Posterior vena cava (tissue), 2 donors: ENCODE results near the gene RALGAPB. TPM values are rescaled to one million over a fixed set of nuclear protein-coding genes. Genes with fewer than 3 reads are reported as not detected.
"Not testable (repeated sequence)": the region's sequence is repeated elsewhere in the genome, so short reads cannot be mapped to it uniquely, and the experiment has no call there.

Experiments used
- DNase-seq: peaks from one replicate; pipeline ENCODE4 v3.0.0-alpha.2; 2020; ENCODE audit warnings: low spot score
- intact Hi-C, 2 donors: fragments of 100-400 bp; cut with DNase I; formaldehyde crosslinking; loops; one replicate each; pipeline versions ENCODE4 v1.14.1 to v1.14.2; 2022 to 2023
- long read RNA-seq, 2 donors: library from polyadenylated mRNA; unstranded; transcript quantifications; one replicate each; pipeline ENCODE4 v2.0.0, GENCODE V29; 2020 to 2021
- total RNA-seq, 2 donors: library from RNA; stranded (reverse); fragmentation: NEBNext Ultra II Directional; extraction: Animal tissue kit (Norgen Biotek cat#: 25700); gene quantifications; one replicate each; pipeline ENCODE4 v1.2.1, GENCODE V29; 2021
- donor health status: DM: yes; HTN: yes; CAD: no.
- donor health status: DM: yes; HTN: yes; CAD: no.

The RALGAPB gene
- 10 to 100 TPM; 29.7 to 33.5 TPM for total RNA-seq
- long read RNA-seq, donor 1, full-length matches to known transcripts, result 1 of 9 reads
- long read RNA-seq, donor 1, partial matches to known transcripts, result 4 of 9 reads
- long read RNA-seq, donor 1, other reads (novel, unspliced or antisense), result 4 of 9 reads
- long read RNA-seq, donor 2, partial matches to known transcripts, result 2 of 5 reads
- long read RNA-seq, donor 2, other reads (novel, unspliced or antisense), result 3 of 5 reads

GRCh38 chr20:38472513-38473366 lies at the start of gene RALGAPB:
TSS of gene RALGAPB (plus strand) at chr20:38472843. CDS start at chr20:38488433, 15,590 bp downstream.
- peak; percentile 100 for DNase-seq
- intact Hi-C loops, result no loop called here

DNA sequence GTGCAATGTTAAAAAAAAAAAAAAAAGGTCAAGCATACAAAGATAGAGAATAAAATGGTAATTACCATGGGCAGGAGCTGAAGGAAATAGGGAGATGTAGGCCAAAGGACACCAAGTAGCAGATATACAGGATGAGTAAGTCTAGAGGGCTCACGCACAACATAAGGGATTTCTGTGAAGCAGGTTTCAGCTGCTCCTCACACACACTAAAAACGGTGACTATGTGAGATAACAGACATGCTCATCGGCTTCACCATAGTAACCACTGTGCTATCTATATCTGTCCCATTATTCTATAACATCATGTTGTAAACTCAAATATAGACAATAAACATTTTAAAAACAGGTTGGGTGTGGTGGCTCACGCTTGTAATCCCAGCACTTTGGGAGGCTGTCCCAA lies 49.1 kb upstream of the RALGAPB start:
- intact Hi-C loops, result no loop called here
- DNase-seq, result no peak

DNA sequence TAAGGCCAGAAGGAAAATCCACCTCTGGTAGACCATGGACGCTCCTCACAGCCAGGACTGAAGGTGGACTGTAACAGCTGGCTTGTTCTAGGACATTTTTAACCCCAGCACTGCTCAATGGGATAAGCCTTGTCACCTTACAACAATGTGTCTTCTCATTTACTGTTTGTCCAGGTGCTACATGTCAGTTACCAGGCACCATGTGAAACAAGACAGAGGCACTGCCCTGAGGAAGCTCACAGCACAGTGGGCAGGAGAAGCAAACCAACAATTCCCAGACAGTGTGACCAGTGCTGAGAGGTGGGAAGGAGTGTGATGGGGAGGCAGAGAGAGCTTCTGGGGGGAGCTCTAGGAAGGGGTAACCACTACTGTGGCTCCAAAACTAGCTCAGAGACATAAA lies 48.2 kb upstream of the RALGAPB start:
- intact Hi-C loops, result no loop called here

DNA sequence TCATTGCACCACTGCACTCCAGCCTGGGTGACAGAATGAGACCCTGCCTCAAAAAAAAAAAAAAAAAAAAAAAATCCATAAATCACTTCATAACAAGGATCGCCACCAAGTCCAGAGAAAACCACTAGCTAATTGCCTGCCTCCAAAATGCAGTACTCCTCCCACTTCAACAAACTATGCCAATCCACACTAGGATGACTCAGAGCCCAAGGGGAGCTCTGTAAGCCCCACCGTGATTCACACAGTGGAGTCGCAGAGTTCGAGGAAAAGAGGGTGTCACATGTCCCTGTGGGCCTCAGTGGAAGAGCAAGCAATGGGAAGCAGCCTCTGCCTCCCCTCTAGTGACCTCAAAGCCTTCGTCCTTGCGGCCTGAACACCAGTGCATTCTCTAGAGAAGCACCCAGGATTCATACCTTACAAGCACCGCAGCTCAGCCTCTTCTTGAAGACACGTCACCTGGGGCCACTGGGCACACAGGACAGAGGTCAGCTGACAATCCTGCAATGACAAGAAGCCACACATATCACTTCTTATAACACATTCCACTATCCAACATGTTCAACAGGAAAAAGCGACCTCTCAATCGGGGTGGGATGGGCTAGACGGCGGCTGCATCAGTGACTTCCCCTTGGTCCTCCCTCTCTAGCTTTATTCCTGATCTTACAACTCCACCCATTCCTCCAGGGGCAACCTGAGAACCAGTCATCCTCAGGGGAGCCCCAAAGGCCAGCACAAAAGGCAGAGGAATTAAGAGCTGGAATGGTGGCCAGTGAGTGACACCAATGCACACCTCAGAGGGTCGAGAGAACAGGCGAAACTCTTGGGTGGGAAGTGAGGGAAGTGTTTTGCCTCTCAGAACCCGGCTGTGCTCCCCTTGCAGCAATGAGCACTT lies 46.4 kb upstream of the RALGAPB start:
- DNase-seq, result no peak
- intact Hi-C loops, result no loop called here

More for the DNA sequence above, 48.2 kb upstream of the RALGAPB start:
- DNase-seq, result no peak

DNA sequence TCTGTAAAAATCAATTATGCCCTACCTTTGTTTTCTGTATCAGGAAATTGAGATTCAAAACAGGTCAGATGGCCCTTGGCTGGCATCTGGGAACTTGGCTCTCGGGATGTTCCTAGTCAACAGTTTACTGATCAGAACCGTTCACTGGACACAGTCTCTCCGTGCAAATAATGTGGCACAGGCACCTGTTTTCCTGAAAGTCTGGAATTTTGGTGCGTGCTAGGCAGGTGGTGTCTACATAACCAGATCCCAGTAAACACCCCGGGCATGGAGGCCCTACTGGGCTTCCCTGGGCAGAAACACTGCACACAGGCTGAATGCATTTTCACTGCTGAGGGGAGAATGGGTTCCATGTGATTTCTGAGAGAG lies 45.0 kb upstream of the RALGAPB start:
- no peak for DNase-seq
- intact Hi-C loops, result no loop called here

DNA sequence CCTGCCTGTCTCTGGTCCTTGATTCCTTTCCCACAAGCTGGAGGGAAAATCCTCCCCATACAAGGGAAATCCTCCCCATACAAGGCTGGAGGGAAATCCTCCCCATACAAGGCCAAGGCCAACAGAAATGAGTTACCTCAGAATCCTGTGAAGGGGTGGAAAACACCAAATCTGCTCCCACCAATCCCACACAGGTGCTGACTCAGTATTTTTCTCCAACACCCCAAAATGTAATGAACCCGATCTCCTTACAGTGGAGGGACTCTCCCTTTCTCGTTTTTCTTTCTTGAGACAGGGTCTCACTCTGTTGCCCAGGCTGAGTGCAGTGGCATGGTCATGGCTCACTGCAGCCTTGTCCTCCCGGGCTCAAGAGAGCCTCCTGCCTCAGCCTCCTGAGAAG lies 43.8 kb upstream of the RALGAPB start:
- DNase-seq, result no peak
- intact Hi-C loops, result no loop called here

- intact Hi-C loops, result no loop called here
- DNase-seq, result no peak
Measured at GRCh38 chr20:38429301-38429700, 43.3 kb upstream of the RALGAPB start.

DNA sequence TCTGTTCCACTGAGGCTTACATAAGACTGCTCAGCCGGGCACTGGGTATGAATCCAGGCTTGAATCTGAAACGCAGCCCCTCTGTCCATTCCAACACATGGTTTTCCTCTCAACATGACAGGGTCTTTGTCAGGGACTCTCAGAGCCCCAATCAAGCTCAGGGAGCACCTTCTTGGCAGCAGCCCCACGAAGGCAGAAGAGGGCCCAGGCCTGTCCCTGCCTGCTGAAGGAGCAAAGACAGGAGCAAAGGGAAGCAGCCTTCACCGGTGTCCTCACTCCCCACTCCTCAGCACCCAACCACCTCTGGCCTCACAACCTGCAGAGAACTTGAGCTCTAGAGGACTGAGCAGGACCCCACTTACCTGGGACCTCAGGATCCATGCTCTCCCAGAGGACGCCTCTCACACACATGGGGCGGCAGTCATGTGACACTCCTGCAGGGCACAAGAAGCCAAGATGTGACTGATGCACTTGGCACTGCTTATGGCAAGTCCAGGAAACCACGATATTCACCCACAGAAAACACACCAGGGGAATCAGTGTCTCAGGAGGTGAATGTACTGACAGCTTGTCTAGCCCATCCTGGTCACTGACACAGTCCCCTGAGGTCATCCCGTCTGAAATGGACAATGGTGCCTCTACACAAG lies 41.8 kb upstream of the RALGAPB start:
- intact Hi-C loops, result no loop called here
- no peak for DNase-seq

- DNase-seq, result no peak
- intact Hi-C loops, result no loop called here
Measured at GRCh38 chr20:38432292-38432691, 40.4 kb upstream of the RALGAPB start.

- DNase-seq, intact Hi-C loops: not testable (repeated sequence)
Measured at GRCh38 chr20:38432870-38433269, 39.8 kb upstream of the RALGAPB start.

- DNase-seq, result no peak
- intact Hi-C loops, result no loop called here
Measured at GRCh38 chr20:38433304-38433972, 39.2 kb upstream of the RALGAPB start.

DNA sequence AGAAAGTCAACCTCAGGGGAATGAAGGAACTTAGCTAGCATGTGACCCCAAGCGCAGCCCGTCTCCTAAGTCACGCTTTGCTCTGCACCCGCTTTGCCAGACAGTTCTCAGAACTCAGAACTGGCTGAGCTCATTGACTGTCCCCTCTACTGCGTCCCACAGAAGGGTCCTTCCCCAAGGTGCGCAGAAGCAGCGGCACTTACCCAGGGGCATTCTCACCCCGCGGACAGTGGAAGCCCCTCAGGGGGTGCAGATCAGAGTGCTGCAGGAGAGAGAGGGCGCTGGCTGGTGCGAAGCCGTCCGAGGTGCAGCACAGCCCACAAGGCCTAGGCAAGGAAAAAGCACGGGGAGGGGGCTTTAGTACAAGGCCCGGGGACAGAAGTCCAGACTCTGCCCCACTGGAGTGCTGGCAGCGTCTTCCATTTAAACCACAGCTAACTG lies 38.3 kb upstream of the RALGAPB start:
- DNase-seq, result no peak
- intact Hi-C loops, result no loop called here

DNA sequence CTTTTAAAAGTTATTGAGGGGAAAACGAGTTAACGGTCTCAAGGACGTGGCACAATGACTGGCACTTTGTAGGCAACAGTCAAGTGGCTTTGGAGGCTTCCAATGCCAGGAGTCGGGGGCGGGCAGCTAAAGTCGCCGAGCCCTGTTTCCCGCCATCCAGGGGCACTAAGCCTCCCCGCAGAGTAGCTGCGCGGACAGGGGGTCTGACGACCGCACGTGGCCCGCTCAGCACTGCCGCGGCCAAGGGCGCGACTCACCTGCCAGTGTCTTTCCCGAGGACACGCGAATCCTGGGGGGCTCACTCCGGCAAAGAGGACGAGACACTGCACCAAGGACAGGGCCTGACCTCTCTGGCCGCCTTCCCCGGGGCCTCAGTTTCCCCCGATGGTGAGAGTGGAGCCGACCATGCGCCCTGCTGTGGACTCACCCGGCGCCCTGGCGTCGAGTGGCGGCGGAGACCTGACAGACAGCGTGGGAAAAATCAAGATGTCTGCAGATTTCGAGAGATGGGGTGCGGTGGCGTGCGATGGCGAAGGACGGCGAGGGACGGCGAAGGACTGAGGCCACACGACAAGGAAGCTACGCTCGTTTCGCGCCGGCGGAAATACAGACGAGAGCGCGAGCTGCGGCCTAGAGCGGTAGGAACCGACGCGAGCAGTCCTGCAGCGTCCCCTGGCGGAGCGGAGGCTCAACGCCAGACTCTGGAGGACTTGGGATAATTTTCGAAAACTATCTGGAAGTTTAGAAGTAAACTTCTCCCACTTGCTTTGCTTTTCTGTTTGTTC lies 37.7 kb upstream of the RALGAPB start, which contains the start of gene SNHG17:
Gene SNHG17, minus strand, starts transcription at position 559 of the 785 bp plus-strand sequence.
- intact Hi-C loops, result no loop called here
- DNase-seq, result peak; percentile 98

GRCh38 chr20:38435555-38435939 lies 37.1 kb upstream of the RALGAPB start:
- intact Hi-C loops, result no loop called here
- DNase-seq, result no peak

GRCh38 chr20:38437796-38438195 lies 34.8 kb upstream of the RALGAPB start:
- intact Hi-C loops, result no loop called here
- DNase-seq, result no peak

DNA sequence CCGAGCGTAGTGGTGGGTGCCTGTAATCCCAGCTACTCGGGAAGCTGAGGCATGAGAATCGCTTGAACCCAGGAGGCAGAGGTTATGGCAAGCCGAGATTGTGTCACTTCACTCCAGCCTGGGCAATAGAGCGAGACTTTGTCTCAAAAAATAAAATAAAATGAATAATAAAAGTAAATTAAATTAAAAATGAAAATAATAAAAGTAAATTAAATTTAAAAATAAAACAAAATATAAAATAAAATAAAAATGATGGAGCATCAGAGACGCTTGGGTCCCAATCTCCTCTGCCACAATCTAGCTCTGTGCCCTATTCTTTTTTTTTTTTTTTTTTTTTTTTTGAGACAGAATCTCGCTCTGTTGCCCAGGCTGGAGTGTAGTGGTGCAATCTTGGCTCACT lies 31.5 kb upstream of the RALGAPB start:
- DNase-seq, intact Hi-C loops: not testable (repeated sequence)

DNA sequence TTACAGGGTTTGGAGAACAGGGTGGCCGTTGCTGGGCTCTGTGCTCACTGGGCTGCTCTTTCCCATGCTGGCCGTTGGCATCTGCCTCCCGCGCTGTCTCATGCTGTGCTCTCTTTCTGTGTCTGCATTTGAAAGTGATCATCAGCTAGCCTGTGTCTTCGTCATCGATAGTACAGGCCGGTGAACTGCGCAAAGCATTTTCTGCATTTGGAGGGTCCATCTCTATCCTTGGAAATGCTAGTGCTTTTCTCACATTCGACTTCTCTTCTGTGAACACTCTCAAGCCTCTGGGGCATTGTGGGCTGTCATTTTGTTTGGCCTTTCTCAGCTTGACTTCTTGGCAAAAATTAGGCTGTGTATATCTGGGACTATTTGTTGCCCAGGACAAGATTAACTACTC lies 30.7 kb upstream of the RALGAPB start:
- intact Hi-C loops, result no loop called here
- no peak for DNase-seq

GRCh38 chr20:38445381-38445796 lies 27.3 kb upstream of the RALGAPB start:
- intact Hi-C loops, result no loop called here
- DNase-seq, result no peak
